OCI-LY1 (cell line): ENCODE data around the gene TECR.

Experiments used
- H2AFZ ChIP-seq: fragments of 200-600 bp; sonication (generic), shearing (Covaris generic); 2 replicates; pipeline ENCODE4 v1.6.0; 2014; ENCODE audit warnings: antibody characterized with exemption, mild to moderate bottlenecking, low read length
- H3F3A ChIP-seq: fragments of 200-600 bp; sonication (generic), shearing (Covaris generic); 2 replicates; pipeline ENCODE4 v1.6.0; 2014; ENCODE audit warnings: mild to moderate bottlenecking, antibody characterized with exemption, low read length, moderate library complexity; ENCODE audit not compliant: insufficient read depth
- H3K27ac ChIP-seq: fragments of 200-600 bp; sonication (generic); 2 replicates; pipeline ENCODE4 v1.5.1; 2014; ENCODE audit warnings: low read length, mixed run types, mild to moderate bottlenecking, low read depth; ENCODE audit not compliant: poor library complexity, severe bottlenecking
- H3K27me3 ChIP-seq: fragments of 200-600 bp; sonication (generic); 2 replicates; pipeline ENCODE4 v1.6.0; 2014; ENCODE audit warnings: antibody characterized with exemption, mild to moderate bottlenecking, low read length, moderate library complexity; ENCODE audit not compliant: insufficient read depth
- H3K36me3 ChIP-seq: fragments of 200-600 bp; sonication (generic); 2 replicates; pipeline ENCODE4 v1.6.1; 2014; ENCODE audit warnings: mild to moderate bottlenecking, antibody characterized with exemption, low read length, moderate library complexity, mixed read lengths; ENCODE audit not compliant: insufficient read depth
- H3K4me1 ChIP-seq: fragments of 200-600 bp; sonication (generic); 2 replicates; pipeline ENCODE4 v1.5.1; 2014; ENCODE audit warnings: mild to moderate bottlenecking, low read length, moderate library complexity; ENCODE audit not compliant: insufficient read depth, severe bottlenecking
- H3K4me2 ChIP-seq: fragments of 200-600 bp; sonication (generic), shearing (Covaris generic); 2 replicates; pipeline ENCODE4 v1.6.1; 2014; ENCODE audit warnings: low read length
- H3K4me3 ChIP-seq: fragments of 200-600 bp; sonication (generic); 2 replicates; pipeline ENCODE4 v1.5.1; 2014; ENCODE audit warnings: low read length, low read depth, mild to moderate bottlenecking, mixed read lengths; ENCODE audit not compliant: poor library complexity, severe bottlenecking
- H3K79me2 ChIP-seq: fragments of 200-600 bp; shearing (Covaris generic); 2 replicates; pipeline ENCODE4 v1.6.1; 2016; ENCODE audit warnings: mixed run types, low read length, mixed read lengths; ENCODE audit not compliant: insufficient read depth
- H3K9ac ChIP-seq: fragments of 200-600 bp; sonication (generic), shearing (Covaris generic); 2 replicates; pipeline ENCODE4 v1.6.1; 2014; ENCODE audit warnings: mild to moderate bottlenecking, low read length, mixed read lengths
- H3K9me2 ChIP-seq: fragments of 200-600 bp; sonication (generic), shearing (Covaris generic); 2 replicates; pipeline ENCODE4 v1.6.1; 2014; ENCODE audit warnings: low read depth, mild to moderate bottlenecking, low read length, mixed read lengths
- H3K9me3 ChIP-seq: fragments of 200-600 bp; shearing (Covaris generic); 2 replicates; pipeline ENCODE4 v1.6.1; 2014; ENCODE audit warnings: low read length, mixed read lengths
- H4K20me1 ChIP-seq: fragments of 200-600 bp; sonication (generic), shearing (Covaris generic); 2 replicates; pipeline ENCODE4 v1.6.0; 2016; ENCODE audit warnings: mild to moderate bottlenecking, low read length; ENCODE audit not compliant: insufficient read depth
- CTCF ChIP-seq: fragments of 200-600 bp; sonication (generic), shearing (Covaris generic); IDR thresholded peaks from 2 replicates; pipeline ENCODE4 v1.5.1; 2017; ENCODE audit warnings: mild to moderate bottlenecking, antibody characterized with exemption, low read length, moderate library complexity, mixed read lengths
- EZH2 ChIP-seq: fragments of 200-600 bp; sonication (generic), shearing (Covaris generic); IDR thresholded peaks from 2 replicates; pipeline ENCODE4 v1.8.0; 2017; ENCODE audit warnings: borderline replicate concordance, mixed run types, mild to moderate bottlenecking, antibody characterized with exemption, low read length, moderate library complexity, mixed read lengths

TECR gene

GRCh38 chr19:14519860-14520407 lies 9.5 kb upstream of the TECR start:
- Histone ChIP-seq H3K27me3 (no peaks in the 10 kb centered on the region), H3F3A (peaks cover 9% of the 10 kb centered on the region; the same call in 1 of the 2 replicates), H3K4me1 (peaks cover 47% of the 10 kb centered on the region), H3K36me3 (peaks cover 26% of the 10 kb centered on the region), H3K4me3 (no peak overlapping the region), H3K9me2 (no peaks in the 10 kb centered on the region), H3K9ac (no peak overlapping the region), H2AFZ (no peak overlapping the region), H3K9me3 (no peaks in the 10 kb centered on the region), H3K27ac (peak overlapping the region; percentile 70), H3K4me2 (no peak overlapping the region), H3K79me2 (peaks cover 16% of the 10 kb centered on the region), H4K20me1 (no peaks in the 10 kb centered on the region)
- TF ChIP-seq EZH2, result no peak
- TF ChIP-seq CTCF, result no peak

- Histone ChIP-seq H3K4me1 (peaks cover 42% of the 10 kb centered on the region), H3K9me3 (no peaks in the 10 kb centered on the region), H3K27me3 (no peaks in the 10 kb centered on the region), H3K9ac (no peak overlapping the region), H3K4me2 (no peak overlapping the region), H3K27ac (peak overlapping the region; percentile 70), H3K36me3 (peaks cover 20% of the 10 kb centered on the region), H4K20me1 (no peaks in the 10 kb centered on the region), H3F3A (peaks cover 9% of the 10 kb centered on the region; the same call in 1 of the 2 replicates), H3K4me3 (no peak overlapping the region), H2AFZ (no peak overlapping the region), H3K79me2 (peaks cover 16% of the 10 kb centered on the region), H3K9me2 (no peaks in the 10 kb centered on the region)
- TF ChIP-seq CTCF (no peak), EZH2 (no peak)
These were observed 8.9 kb upstream of the TECR start for GRCh38 chr19:14520543-14520942.

GRCh38 chr19:14525729-14526128 lies 3.7 kb upstream of the TECR start:
- no peak overlapping the region for H3K9ac ChIP-seq
- no peak overlapping the region for H3K4me2 ChIP-seq
- H3K79me2 ChIP-seq, result peaks cover 9% of the 10 kb centered on the region
- H3K27me3 ChIP-seq, result no peaks in the 10 kb centered on the region
- no peaks in the 10 kb centered on the region for H3K9me2 ChIP-seq
- no peak for TF ChIP-seq EZH2
- no peak for TF ChIP-seq CTCF
- H3K4me1 ChIP-seq, result peaks cover 45% of the 10 kb centered on the region
- H3K4me3 ChIP-seq, result no peak overlapping the region
- H3F3A ChIP-seq, result peaks cover 5% of the 10 kb centered on the region; the same call in 1 of the 2 replicates
- no peaks in the 10 kb centered on the region for H4K20me1 ChIP-seq
- H3K27ac ChIP-seq, result peak overlapping the region; percentile 56
- no peaks in the 10 kb centered on the region for H3K36me3 ChIP-seq
- H2AFZ ChIP-seq, result no peak overlapping the region
- H3K9me3 ChIP-seq, result no peaks in the 10 kb centered on the region
